A549 treated with ZK216348 at 1 μM for 4 hours (cell line): ENCODE results near the gene FNBP1L. TPM values are rescaled to one million over a fixed set of nuclear protein-coding genes. Genes with fewer than 3 reads are reported as not detected.

ENCODE experiments used
- total RNA-seq: library from RNA; stranded (reverse); fragments of 200-300 nt; extraction: Qiagen RNA extraction; gene quantifications from 5 replicates; pipeline ENCODE4 v1.2.3, GENCODE V29; 2022; ENCODE audit warnings: low read depth

Gene FNBP1L
- total RNA-seq: 11.7 to 26.1 TPM (median 23.9 TPM) in 5 replicates

DNA sequence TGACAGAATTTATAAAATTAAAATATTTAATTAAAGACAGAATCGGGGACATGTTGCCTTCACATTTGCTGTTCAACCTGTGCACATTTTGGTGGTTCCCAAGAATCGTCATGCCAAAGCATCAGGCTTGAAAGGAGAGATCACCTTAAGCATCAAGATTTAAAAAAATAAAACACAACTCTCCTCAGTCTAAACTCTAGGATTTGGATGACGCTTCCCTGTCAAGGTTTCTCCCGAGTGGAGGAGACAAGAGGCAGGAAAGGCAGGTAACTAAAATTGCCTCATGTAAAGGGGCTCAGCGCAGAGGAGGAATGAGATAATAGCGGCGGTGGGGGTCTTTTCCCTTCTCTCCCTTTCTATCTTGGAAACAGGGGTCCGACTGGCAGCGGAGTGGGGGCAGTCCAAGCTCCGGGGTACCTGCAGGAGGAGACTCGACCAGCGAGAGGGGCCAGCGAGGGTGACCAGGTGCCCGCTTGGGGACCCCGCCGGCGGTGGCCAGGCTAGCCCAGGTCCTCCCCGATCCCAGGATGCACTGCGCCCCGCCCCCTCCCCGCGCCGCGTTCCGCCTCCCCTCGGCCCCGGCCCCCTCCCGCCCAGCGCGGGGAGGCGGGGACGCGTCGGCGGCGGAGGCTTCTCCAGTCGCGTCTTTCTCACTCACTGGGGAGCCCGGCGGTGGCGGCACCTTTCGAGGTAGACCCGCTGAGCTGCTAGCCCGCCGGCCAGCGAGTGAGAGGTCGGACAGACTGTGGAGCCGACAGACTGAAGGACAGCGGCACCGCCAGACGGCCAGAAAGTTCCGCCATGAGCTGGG lies at the start of gene FNBP1L:
FNBP1L (plus strand) TSS at position 638 of the 811 bp plus-strand sequence; CDS start at position 802, 164 bp downstream.

Other genes starting within 250 kb of the FNBP1L start
- 26.7 to 41.8 TPM (median 33.9 TPM) in 5 replicates for gene DR1, start 102.2 kb upstream of the FNBP1L start, total RNA-seq
- 68.9 to 77.0 TPM (median 75.3 TPM) in 5 replicates for gene BCAR3, start 233.7 kb downstream of the FNBP1L start, total RNA-seq